OCI-LY1 (cell line): ENCODE data around the gene PSME3.

Experiments used
- EZH2 ChIP-seq: fragments of 200-600 bp; sonication (generic), shearing (Covaris generic); IDR thresholded peaks from 2 replicates; pipeline ENCODE4 v1.8.0; 2017; ENCODE audit warnings: borderline replicate concordance, mixed run types, mild to moderate bottlenecking, antibody characterized with exemption, low read length, moderate library complexity, mixed read lengths
- TF ChIP-seq, protein P1 (sequence below): fragments of 200-600 bp; sonication (generic), shearing (Covaris generic); IDR thresholded peaks from 2 replicates; pipeline ENCODE4 v1.5.1; 2017; ENCODE audit warnings: mild to moderate bottlenecking, antibody characterized with exemption, low read length, moderate library complexity, mixed read lengths

DNA sequence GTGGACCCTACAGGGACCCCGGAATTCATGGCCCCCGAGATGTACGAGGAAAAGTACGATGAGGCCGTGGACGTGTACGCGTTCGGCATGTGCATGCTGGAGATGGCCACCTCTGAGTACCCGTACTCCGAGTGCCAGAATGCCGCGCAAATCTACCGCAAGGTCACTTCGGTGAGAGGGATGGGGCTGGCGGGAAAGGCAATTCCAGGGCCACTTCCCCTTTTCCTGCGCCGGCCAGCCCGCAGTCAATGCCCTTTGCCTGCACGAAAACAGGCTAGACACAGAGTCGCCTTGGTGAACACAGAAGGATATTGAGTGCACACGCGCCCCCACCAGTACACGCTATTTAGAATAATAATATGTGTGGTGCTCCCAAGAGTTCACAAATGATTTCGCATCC is 48.8 kb upstream of the PSME3 start:
- TF ChIP-seq EZH2: no peak
- TF ChIP-seq, protein P1, sequence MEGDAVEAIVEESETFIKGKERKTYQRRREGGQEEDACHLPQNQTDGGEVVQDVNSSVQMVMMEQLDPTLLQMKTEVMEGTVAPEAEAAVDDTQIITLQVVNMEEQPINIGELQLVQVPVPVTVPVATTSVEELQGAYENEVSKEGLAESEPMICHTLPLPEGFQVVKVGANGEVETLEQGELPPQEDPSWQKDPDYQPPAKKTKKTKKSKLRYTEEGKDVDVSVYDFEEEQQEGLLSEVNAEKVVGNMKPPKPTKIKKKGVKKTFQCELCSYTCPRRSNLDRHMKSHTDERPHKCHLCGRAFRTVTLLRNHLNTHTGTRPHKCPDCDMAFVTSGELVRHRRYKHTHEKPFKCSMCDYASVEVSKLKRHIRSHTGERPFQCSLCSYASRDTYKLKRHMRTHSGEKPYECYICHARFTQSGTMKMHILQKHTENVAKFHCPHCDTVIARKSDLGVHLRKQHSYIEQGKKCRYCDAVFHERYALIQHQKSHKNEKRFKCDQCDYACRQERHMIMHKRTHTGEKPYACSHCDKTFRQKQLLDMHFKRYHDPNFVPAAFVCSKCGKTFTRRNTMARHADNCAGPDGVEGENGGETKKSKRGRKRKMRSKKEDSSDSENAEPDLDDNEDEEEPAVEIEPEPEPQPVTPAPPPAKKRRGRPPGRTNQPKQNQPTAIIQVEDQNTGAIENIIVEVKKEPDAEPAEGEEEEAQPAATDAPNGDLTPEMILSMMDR: no peak
